ENCODE measurements around the gene FAM171A2. TPM values are rescaled to one million over a fixed set of nuclear protein-coding genes. Genes with fewer than 3 reads are reported as not detected.
"Not testable (repeated sequence)": the region's sequence is repeated elsewhere in the genome, so short reads cannot be mapped to it uniquely, and the experiment has no call there.

The FAM171A2 gene
- total and polyA plus RNA-seq, 7 donors = 0.06 to 0.23 (median 0.19) TPM

DNA sequence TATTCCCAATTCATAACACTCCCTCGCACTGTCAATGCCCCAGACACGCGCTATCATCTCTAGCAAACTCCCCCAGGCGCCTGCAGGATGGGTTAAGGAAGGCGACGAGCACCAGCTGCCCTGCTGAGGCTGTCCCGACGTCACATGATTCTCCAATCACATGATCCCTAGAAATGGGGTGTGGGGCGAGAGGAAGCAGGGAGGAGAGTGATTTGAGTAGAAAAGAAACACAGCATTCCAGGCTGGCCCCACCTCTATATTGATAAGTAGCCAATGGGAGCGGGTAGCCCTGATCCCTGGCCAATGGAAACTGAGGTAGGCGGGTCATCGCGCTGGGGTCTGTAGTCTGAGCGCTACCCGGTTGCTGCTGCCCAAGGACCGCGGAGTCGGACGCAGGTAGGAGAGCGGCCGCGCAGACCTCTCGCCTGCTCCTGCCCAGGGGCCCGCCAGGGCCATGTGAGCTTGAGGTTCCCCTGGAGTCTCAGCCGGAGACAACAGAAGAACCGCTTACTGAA lies 18.7 kb downstream of the FAM171A2 start, which contains the start of gene GRN:
Gene GRN (plus strand): TSS at position 364 of the 515 bp plus-strand sequence. CDS start 3,863 bp downstream, outside the sequence.
- WGBS, 3 donors = 0 to 1% (median 1%) methylated on average over 26 of the region's 26 CpGs
- intact Hi-C loops (cut with DNase I) = loop anchor here (5.0 kb wide), 3 partner anchors 133 to 203 kb away; partner anchors contain the start of gene HROB (in 1 of the 2)
- Histone ChIP-seq H3K4me1 (peaks cover 5% of the 10 kb centered on the region), H3K4me3 (peak within 1 kb of the TSS; percentile 84), H3K9me3 (no peaks in the 10 kb centered on the region), H3K27me3 (ENCODE audit: insufficient read depth in 3 of 3, low read length in 2 of 3) (no peaks in the 10 kb centered on the region), H3K27ac (peak within 1 kb of the TSS; percentile 86), H3K36me3 (ENCODE audit: insufficient read depth in 1 of 2, low read depth in 1 of 2) (peaks cover 0 to 12% of the 10 kb centered on the region in 2 donors)
- DNase-seq = peak; percentile 89 to 93
- TF ChIP-seq, protein P1, sequence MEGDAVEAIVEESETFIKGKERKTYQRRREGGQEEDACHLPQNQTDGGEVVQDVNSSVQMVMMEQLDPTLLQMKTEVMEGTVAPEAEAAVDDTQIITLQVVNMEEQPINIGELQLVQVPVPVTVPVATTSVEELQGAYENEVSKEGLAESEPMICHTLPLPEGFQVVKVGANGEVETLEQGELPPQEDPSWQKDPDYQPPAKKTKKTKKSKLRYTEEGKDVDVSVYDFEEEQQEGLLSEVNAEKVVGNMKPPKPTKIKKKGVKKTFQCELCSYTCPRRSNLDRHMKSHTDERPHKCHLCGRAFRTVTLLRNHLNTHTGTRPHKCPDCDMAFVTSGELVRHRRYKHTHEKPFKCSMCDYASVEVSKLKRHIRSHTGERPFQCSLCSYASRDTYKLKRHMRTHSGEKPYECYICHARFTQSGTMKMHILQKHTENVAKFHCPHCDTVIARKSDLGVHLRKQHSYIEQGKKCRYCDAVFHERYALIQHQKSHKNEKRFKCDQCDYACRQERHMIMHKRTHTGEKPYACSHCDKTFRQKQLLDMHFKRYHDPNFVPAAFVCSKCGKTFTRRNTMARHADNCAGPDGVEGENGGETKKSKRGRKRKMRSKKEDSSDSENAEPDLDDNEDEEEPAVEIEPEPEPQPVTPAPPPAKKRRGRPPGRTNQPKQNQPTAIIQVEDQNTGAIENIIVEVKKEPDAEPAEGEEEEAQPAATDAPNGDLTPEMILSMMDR (IDR thresholded peaks at IDR 0.05) = no peak
- peak; percentile 97 to 99 (median 98) for ATAC-seq

DNA sequence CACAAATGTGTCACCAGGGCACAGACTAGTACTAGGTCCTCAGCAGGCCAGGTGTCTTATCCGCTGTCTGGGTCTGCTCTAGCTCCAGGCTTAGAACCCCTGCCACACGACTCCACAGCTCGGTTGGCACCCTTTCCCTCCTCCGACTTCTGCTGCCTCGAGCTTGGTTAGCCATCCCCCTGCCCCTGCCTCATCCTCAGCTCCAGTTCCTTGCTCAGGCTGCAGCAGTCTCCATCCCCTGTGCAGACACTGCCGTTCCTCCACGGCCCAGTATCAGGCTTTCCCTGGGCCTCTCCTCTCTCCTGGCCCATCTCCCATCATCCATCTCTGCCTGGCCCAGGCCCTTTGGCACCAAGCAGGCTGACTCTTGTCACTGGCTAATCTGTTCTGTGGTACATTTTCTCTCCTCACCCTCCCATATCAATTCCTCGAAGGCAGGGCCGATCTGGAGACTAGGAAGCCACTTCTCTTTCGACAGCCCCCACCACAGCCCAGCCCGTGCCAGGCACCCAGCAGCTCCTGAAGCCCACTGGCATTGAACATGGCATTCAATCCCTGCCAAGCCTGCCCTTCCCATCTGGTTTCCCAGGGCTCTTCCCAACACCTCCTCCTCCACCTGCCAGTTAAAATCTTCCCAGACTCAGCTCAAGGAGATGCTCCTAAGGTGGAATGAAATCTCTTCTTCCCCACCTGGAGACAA lies 20.0 kb downstream of the FAM171A2 start:
- H3K27ac ChIP-seq = no peak overlapping the region
- H3K4me3 ChIP-seq = no peak overlapping the region
- H3K36me3 ChIP-seq (ENCODE audit: insufficient read depth in 1 of 2, low read depth in 1 of 2) = no peaks in the 10 kb centered on the region
- no peaks in the 10 kb centered on the region for H3K9me3 ChIP-seq
- WGBS, 3 donors = 70 to 73% (median 72%) methylated on average over 11 of the region's 11 CpGs
- H3K27me3 ChIP-seq (ENCODE audit: insufficient read depth in 3 of 3, low read length in 2 of 3) = no peaks in the 10 kb centered on the region
- intact Hi-C loops (cut with DNase I) = no loop called here
- DNase-seq = no peak
- H3K4me1 ChIP-seq = peaks cover 5% of the 10 kb centered on the region
- TF ChIP-seq, protein P1 (IDR thresholded peaks at IDR 0.05) = no peak
- ATAC-seq = no peak

DNA sequence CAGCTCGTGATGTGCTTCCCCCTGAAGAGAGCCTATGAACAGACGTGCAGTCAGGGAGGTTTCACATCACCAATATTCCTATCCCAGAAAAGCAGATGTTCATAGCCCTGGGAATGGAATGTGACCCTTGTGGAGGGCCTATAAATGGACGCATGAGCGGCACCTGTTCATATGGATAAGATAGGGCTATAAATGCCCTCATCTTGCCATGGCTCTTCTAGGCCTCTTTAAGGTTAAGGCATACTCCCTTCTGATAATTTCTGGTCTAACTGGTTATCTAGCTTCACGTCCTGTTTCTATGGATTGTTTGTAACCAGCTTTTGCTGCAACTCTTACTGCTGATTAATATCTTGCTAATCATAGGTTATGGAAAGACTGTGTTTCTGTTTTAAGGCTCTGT lies 23.1 kb downstream of the FAM171A2 start:
- intact Hi-C loops (cut with DNase I); H3K4me1 ChIP-seq; H3K9me3 ChIP-seq; H3K36me3 ChIP-seq (ENCODE audit: insufficient read depth in 1 of 2, low read depth in 1 of 2); H3K27ac ChIP-seq; H3K27me3 ChIP-seq (ENCODE audit: insufficient read depth in 3 of 3, low read length in 2 of 3); DNase-seq; ATAC-seq; H3K4me3 ChIP-seq: not testable (repeated sequence)
- WGBS, 3 donors = 52 to 60% (median 59%) methylated on average over 5 of the region's 5 CpGs

DNA sequence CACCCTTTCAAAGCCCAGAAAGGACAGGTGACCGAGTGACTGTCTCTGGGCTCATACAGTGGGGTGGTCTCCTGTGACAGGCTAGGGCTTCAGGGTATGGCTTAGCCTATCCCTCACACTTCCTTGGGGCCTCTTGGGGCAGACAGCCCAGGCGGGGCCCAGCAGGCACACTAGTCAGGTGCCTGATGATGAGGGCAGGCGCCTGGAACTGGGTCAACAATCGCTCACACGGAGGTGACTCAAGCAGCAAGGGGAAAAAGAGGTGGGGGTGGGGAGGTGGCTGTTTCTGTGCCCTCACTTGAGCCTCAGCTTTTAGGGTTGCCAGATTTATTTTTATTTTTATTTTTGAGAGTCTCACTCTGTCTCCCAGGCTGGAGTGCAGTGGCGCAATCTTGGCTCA lies 25.0 kb downstream of the FAM171A2 start:
- 55 to 62% (median 57%) methylated on average over 6 of the region's 6 CpGs for WGBS, 3 donors
- Histone ChIP-seq H3K27ac (no peak overlapping the region), H3K9me3 (no peaks in the 10 kb centered on the region), H3K36me3 (ENCODE audit: insufficient read depth in 1 of 2, low read depth in 1 of 2) (no peaks in the 10 kb centered on the region), H3K4me1 (no peaks in the 10 kb centered on the region), H3K27me3 (ENCODE audit: insufficient read depth in 3 of 3, low read length in 2 of 3) (no peaks in the 10 kb centered on the region), H3K4me3 (no peak overlapping the region)
- no peak for DNase-seq
- TF ChIP-seq, protein P1 (IDR thresholded peaks at IDR 0.05) = no peak
- intact Hi-C loops (cut with DNase I) = no loop called here
- ATAC-seq = no peak

- Histone ChIP-seq H3K27ac (no peak overlapping the region), H3K36me3 (ENCODE audit: insufficient read depth in 1 of 2, low read depth in 1 of 2) (no peaks in the 10 kb centered on the region), H3K9me3 (no peaks in the 10 kb centered on the region), H3K27me3 (ENCODE audit: insufficient read depth in 3 of 3, low read length in 2 of 3) (no peaks in the 10 kb centered on the region), H3K4me1 (peaks cover 5% of the 10 kb centered on the region), H3K4me3 (no peak overlapping the region)
- DNase-seq (no peak), ATAC-seq (no peak)
- TF ChIP-seq, protein P1 (IDR thresholded peaks at IDR 0.05) = no peak
- intact Hi-C loops (cut with DNase I) = no loop called here
- 35 to 46% (median 42%) methylated on average over 5 of the region's 5 CpGs for whole genome bisulfite sequencing, 3 donors
Measured at GRCh38 chr17:44335968-44336367, 27.7 kb downstream of the FAM171A2 start.
